Stimulated activated CD8-positive, alpha-beta memory T cell treated with anti-CD3 and anti-CD28 coated beads, Interleukin-2, amount 100 ng/mL, for 1 hour (primary cell): Measurements from ENCODE around the gene IL11.

Experiments
- DNase-seq, 2 donors: peaks; one replicate each; pipeline ENCODE4 v3.0.0-alpha.2; 2020; ENCODE audit warnings: low read depth in 2 of 2

Gene IL11

GRCh38 chr19:55391191-55391670, 21.0 kb upstream of the IL11 start:
- no peak for DNase-seq

- no peak for DNase-seq
These were observed 20.2 kb upstream of the IL11 start for GRCh38 chr19:55390461-55390880.

GRCh38 chr19:55389386-55390317, 19.4 kb upstream of the IL11 start:
- no peak for DNase-seq

- no peak for DNase-seq
These were observed 17.7 kb upstream of the IL11 start for GRCh38 chr19:55387736-55388497.

- no peak for DNase-seq
These were observed 16.3 kb upstream of the IL11 start for GRCh38 chr19:55386493-55386971.

- DNase-seq = peak; percentile 96
These were observed 15.6 kb upstream of the IL11 start, which contains the start of gene RPL28 for GRCh38 chr19:55385724-55386492. Gene RPL28 (plus strand): TSS chr19:55385932. CDS start chr19:55386358, 426 bp downstream.

GRCh38 chr19:55384920-55385723, 14.9 kb upstream of the IL11 start:
- peak; percentile 79 to 84 for DNase-seq

GRCh38 chr19:55384131-55384919, 14.1 kb upstream of the IL11 start, which contains the start of gene TMEM238:
Gene TMEM238 (minus strand): TSS chr19:55384292. CDS start chr19:55384259, 33 bp downstream.
- DNase-seq = no peak

- no peak for DNase-seq
These were observed 13.2 kb upstream of the IL11 start for GRCh38 chr19:55383279-55384130.

GRCh38 chr19:55382522-55383054, 12.3 kb upstream of the IL11 start:
- DNase-seq = no peak

GRCh38 chr19:55382013-55382412, 11.8 kb upstream of the IL11 start:
- no peak for DNase-seq

GRCh38 chr19:55379174-55379573, 8.9 kb upstream of the IL11 start:
- DNase-seq = no peak

- DNase-seq = no peak
These were observed 7.3 kb upstream of the IL11 start for GRCh38 chr19:55377356-55378131.

GRCh38 chr19:55376241-55376933, 6.1 kb upstream of the IL11 start, which contains the start of gene TMEM190:
Gene TMEM190 (plus strand): TSS chr19:55376826. CDS start chr19:55376854, 28 bp downstream.
- DNase-seq = no peak

- DNase-seq = no peak
These were observed 3.9 kb upstream of the IL11 start for GRCh38 chr19:55373993-55374757.

GRCh38 chr19:55373306-55373992, 3.2 kb upstream of the IL11 start:
- no peak for DNase-seq
